H1 (cell line): ENCODE measurements around the gene ARHGAP15. TPM values are rescaled to one million over a fixed set of nuclear protein-coding genes. Genes with fewer than 3 reads are reported as not detected.

Experiments used
- CTCF ChIA-PET: fragments of 300-600 bp; sonication (Branson Sonifier 250); formaldehyde crosslinking; loops from one replicate; lab custom pipeline; 2021; ENCODE audit not compliant: partially characterized antibody; lab: Charles Lee
- POLR2A ChIA-PET: fragments of 300-600 bp; sonication (Branson Sonifier 250); formaldehyde crosslinking; loops from one replicate; lab custom pipeline; 2021; ENCODE audit warnings: inconsistent platforms; ENCODE audit not compliant: partially characterized antibody; lab: Charles Lee
- DNase-seq, 2 experiments: peaks; one replicate each; pipeline versions ENCODE4 v3.0.0 to v3.0.0-alpha.2; 2010 to 2022; ENCODE audit warnings: low spot score in 2 of 2, low read depth in 1 of 2, mixed read lengths in 1 of 2
- FAIRE-seq: peaks from 2 replicates; lab custom pipeline; 2011; peaks lifted over from hg19 to GRCh38; lab: Jason Lieb, UNC
- H2AFZ ChIP-seq: 2 replicates; pipeline ENCODE4 v1.8.1; 2012; ENCODE audit warnings: low read length, inconsistent platforms
- H2AK5ac ChIP-seq: 2 replicates; pipeline ENCODE4 v1.6.1; 2013; ENCODE audit warnings: low read depth, low read length
- H2BK120ac ChIP-seq: replicated peaks from 2 replicates; pipeline ENCODE3; 2013; ENCODE audit warnings: low read depth, low read length, inconsistent platforms
- H2BK12ac ChIP-seq: 2 replicates; pipeline ENCODE4 v1.6.1; 2013; ENCODE audit warnings: low read depth, low read length
- H2BK15ac ChIP-seq: 2 replicates; pipeline ENCODE4 v1.6.1; 2013; ENCODE audit warnings: low read length
- H2BK20ac ChIP-seq: 2 replicates; pipeline ENCODE4 v1.6.1; 2013; ENCODE audit warnings: low read length
- H2BK5ac ChIP-seq: 2 replicates; pipeline ENCODE4 v1.6.1; 2013; ENCODE audit warnings: low read depth, low read length
- H3K14ac ChIP-seq: 2 replicates; pipeline ENCODE4 v1.6.1; 2013; ENCODE audit warnings: inconsistent platforms; ENCODE audit not compliant: insufficient read length
- H3K18ac ChIP-seq: 2 replicates; pipeline ENCODE4 v1.6.1; 2013; ENCODE audit warnings: low read length; ENCODE audit errors: extremely low read depth
- H3K23ac ChIP-seq: 2 replicates; pipeline ENCODE4 v1.6.1; 2013; ENCODE audit warnings: inconsistent platforms; ENCODE audit not compliant: insufficient read length
- H3K23me2 ChIP-seq: 2 replicates; pipeline ENCODE4 v1.6.1; 2013; ENCODE audit warnings: low read depth, low read length
- H3K27ac ChIP-seq: 2 replicates; pipeline ENCODE4 v1.6.1; 2011; ENCODE audit warnings: low read depth, low read length, inconsistent platforms
- H3K27me3 ChIP-seq, 4 experiments: replicated peaks in 1 of 4; 1 replicate in 1 of 4; 2 replicates in 3 of 4; pipeline versions ENCODE4 v1.6.1 to v1.8.1; 2011 to 2013; ENCODE audit warnings: low read length in 3 of 4, mild to moderate bottlenecking in 3 of 4, inconsistent platforms in 2 of 4, mixed read lengths in 2 of 4, moderate library complexity in 1 of 4; ENCODE audit not compliant: control insufficient read depth in 3 of 4, insufficient read depth in 3 of 4; ENCODE audit errors: extremely low read depth in 1 of 4
- H3K36me3 ChIP-seq, 4 experiments: 2 replicates each; pipeline versions ENCODE4 v1.6.1 to v1.8.1; 2011 to 2013; ENCODE audit warnings: mild to moderate bottlenecking in 4 of 4, low read length in 3 of 4, moderate library complexity in 2 of 4, control low read depth in 1 of 4, inconsistent platforms in 1 of 4; ENCODE audit not compliant: insufficient read depth in 4 of 4, control insufficient read depth in 2 of 4
- H3K4ac ChIP-seq: replicated peaks from 2 replicates; pipeline ENCODE3; 2013; ENCODE audit warnings: low read length, low read depth, mixed read lengths, inconsistent platforms; ENCODE audit not compliant: insufficient read length
- H3K4me1 ChIP-seq, 4 experiments: replicated peaks in 1 of 4; 1 replicate in 1 of 4; 2 replicates in 3 of 4; pipeline versions ENCODE4 v1.6.1 to v1.8.1; 2011 to 2013; ENCODE audit warnings: low read length in 3 of 4, inconsistent platforms in 2 of 4, mixed read lengths in 1 of 4; ENCODE audit not compliant: insufficient read depth in 4 of 4, control insufficient read depth in 3 of 4
- H3K4me2 ChIP-seq, 2 experiments: 2 replicates each; pipeline versions ENCODE4 v1.6.1 to v1.8.1; 2011 to 2013; ENCODE audit warnings: low read depth in 2 of 2, low read length in 2 of 2, control low read depth in 1 of 2, inconsistent platforms in 1 of 2, mild to moderate bottlenecking in 1 of 2; ENCODE audit not compliant: insufficient read depth in 1 of 2
- H3K4me3 ChIP-seq, 4 experiments: fragments of 200-600, 300-600 bp in 1 of 4; sonication (generic), shearing (Covaris generic), sonication (Bioruptor Twin) in 1 of 4; 2 replicates each; pipeline versions ENCODE4 v1.5.1 to v1.8.1; 2011 to 2016; ENCODE audit warnings: low read length in 4 of 4, low read depth in 3 of 4, control low read depth in 2 of 4, inconsistent platforms in 2 of 4, mild to moderate bottlenecking in 2 of 4, mixed read lengths in 1 of 4, moderate library complexity in 1 of 4; ENCODE audit not compliant: insufficient read depth in 2 of 4; ENCODE audit errors: extremely low read depth in 1 of 4
- H3K56ac ChIP-seq: replicated peaks from 2 replicates; pipeline ENCODE3; 2013; ENCODE audit warnings: low read depth, mild to moderate bottlenecking, mixed read lengths, low read length, inconsistent platforms; ENCODE audit not compliant: insufficient read length
- H3K79me1 ChIP-seq: 2 replicates; pipeline ENCODE4 v1.6.1; 2013; ENCODE audit warnings: low read depth, low read length, control low read depth
- H3K79me2 ChIP-seq, 2 experiments: 2 replicates each; pipeline versions ENCODE4 v1.6.1 to v1.8.1; 2012 to 2013; ENCODE audit warnings: low read length in 2 of 2, mild to moderate bottlenecking in 2 of 2, inconsistent platforms in 1 of 2; ENCODE audit not compliant: insufficient read depth in 2 of 2, control insufficient read depth in 1 of 2
- H3K9ac ChIP-seq, 4 experiments: replicated peaks in 1 of 4; 1 replicate in 1 of 4; 2 replicates in 3 of 4; pipeline versions ENCODE4 v1.6.1 to v1.8.1; 2011 to 2013; ENCODE audit warnings: low read depth in 3 of 4, low read length in 3 of 4, control low read depth in 2 of 4, mild to moderate bottlenecking in 2 of 4, moderate library complexity in 2 of 4, inconsistent platforms in 1 of 4; ENCODE audit errors: extremely low read depth in 1 of 4
- H3K9me3 ChIP-seq, 2 experiments: 2 replicates each; pipeline versions ENCODE4 v1.6.1 to v1.8.1; 2012 to 2013; ENCODE audit warnings: mild to moderate bottlenecking in 2 of 2, moderate library complexity in 2 of 2, control low read depth in 1 of 2, inconsistent platforms in 1 of 2, low read depth in 1 of 2, low read length in 1 of 2, mixed read lengths in 1 of 2; ENCODE audit not compliant: insufficient read depth in 2 of 2
- H4K20me1 ChIP-seq, 2 experiments: replicated peaks in 1 of 2; 2 replicates each; pipeline versions ENCODE3 to v1.8.1; 2011 to 2013; ENCODE audit warnings: inconsistent platforms in 2 of 2, low read length in 2 of 2, mild to moderate bottlenecking in 1 of 2; ENCODE audit not compliant: insufficient read depth in 2 of 2, control insufficient read depth in 1 of 2
- H4K5ac ChIP-seq: 2 replicates; pipeline ENCODE4 v1.6.1; 2013; ENCODE audit warnings: low read length, low read depth, mixed read lengths, inconsistent platforms; ENCODE audit not compliant: insufficient read length
- H4K8ac ChIP-seq: 2 replicates; pipeline ENCODE4 v1.8.0; 2013; ENCODE audit warnings: mild to moderate bottlenecking, moderate library complexity, low read length, inconsistent platforms; ENCODE audit not compliant: insufficient read depth; ENCODE audit errors: extremely low read depth
- H4K91ac ChIP-seq: replicated peaks from 2 replicates; pipeline ENCODE3; 2013; ENCODE audit warnings: low read length, mixed read lengths, inconsistent platforms; ENCODE audit not compliant: insufficient read length
- CBX5 ChIP-seq: fragments of 300-800, 300-1000 bp; sonication (generic); IDR thresholded peaks from 2 replicates; pipeline ENCODE4 v1.7.1; 2016; ENCODE audit warnings: antibody characterized with exemption, low read length, low read depth
- CREB1 ChIP-seq: IDR thresholded peaks from 2 replicates; pipeline ENCODE4 v1.6.1; 2012; ENCODE audit warnings: inconsistent platforms
- FOSL1 ChIP-seq: IDR thresholded peaks from 2 replicates; pipeline ENCODE4 v1.6.1; 2011; ENCODE audit warnings: mild to moderate bottlenecking, low read depth, low read length, moderate library complexity; ENCODE audit not compliant: insufficient read depth
- JUN ChIP-seq: IDR thresholded peaks from 2 replicates; pipeline ENCODE4 v1.6.1; 2011; ENCODE audit warnings: low read depth, mild to moderate bottlenecking, improper control_type of control experiment, low read length
- KDM5A ChIP-seq: fragments of 200-600 bp; IDR thresholded peaks from 2 replicates; pipeline ENCODE4 v1.7.1; 2012; ENCODE audit warnings: mild to moderate bottlenecking, low read length, inconsistent platforms, mixed read lengths
- MAX ChIP-seq: IDR thresholded peaks from 2 replicates; pipeline ENCODE4 v1.6.1; 2012; ENCODE audit warnings: inconsistent platforms
- RFX5 ChIP-seq: IDR thresholded peaks from 2 replicates; pipeline ENCODE4 v1.6.1; 2011; ENCODE audit warnings: low read depth, low read length, improper control_type of control experiment, borderline replicate concordance
- SIRT6 ChIP-seq: IDR thresholded peaks from one replicate; pipeline ENCODE4 v1.7.1; 2012; ENCODE audit warnings: low read length, inconsistent platforms
- SP1 ChIP-seq: IDR thresholded peaks from 2 replicates; pipeline ENCODE4 v1.6.1; 2011; ENCODE audit warnings: low read depth, low read length
- TAF1 ChIP-seq: IDR thresholded peaks from 2 replicates; pipeline ENCODE4 v1.6.1; 2011; ENCODE audit warnings: mild to moderate bottlenecking, low read depth, low read length
- TEAD4 ChIP-seq: IDR thresholded peaks from 2 replicates; pipeline ENCODE4 v1.6.1; 2012; ENCODE audit warnings: low read depth, low read length, inconsistent platforms, mixed read lengths
- WGBS, 2 experiments: shearing (Covaris generic) in 1 of 2; methylation state at CpG; one replicate each; pipeline versions ENCODE4 v1.1.6 to v1.1.7; 2013 to 2015; ENCODE audit warnings: low lambda C conversion rate in 2 of 2, mixed read lengths in 2 of 2, inconsistent platforms in 1 of 2, low coverage in 1 of 2, missing lambda C conversion rate in 1 of 2; ENCODE audit not compliant: insufficient replicate concordance in 2 of 2, insufficient coverage in 1 of 2, insufficient read length in 1 of 2; ENCODE audit errors: extremely low coverage in 1 of 2, missing lambda C conversion rate in 1 of 2; 5-methylcytosine and 5-hydroxymethylcytosine counted together
- polyA plus RNA-seq, 7 experiments: library from polyadenylated mRNA; depleted of rRNA in 3 of 7; stranded (reverse) in 5 of 7; unstranded in 2 of 7; fragments of >200 nt in 5 of 7; fragments of 200-250 nt in 2 of 7; gene quantifications; 1 replicate in 5 of 7; 2 replicates in 1 of 7; 4 replicates in 1 of 7; pipeline versions ENCODE4 v1.2.1 to v1.2.3, GENCODE V29; 2011 to 2013; ENCODE audit warnings: missing spikeins in 2 of 7, mixed read lengths in 2 of 7
- total RNA-seq: library from RNA; stranded (reverse); fragmentation: NEBNext Ultra II Directional; extraction: Animal tissue kit (Norgen Biotek cat#: 25700); gene quantifications from 2 replicates; pipeline ENCODE4 v1.2.1, GENCODE V29; 2021

The ARHGAP15 gene
- total and polyA plus RNA-seq, 2 of the 8 experiments (the other 6 are each of a cell fraction or from before 2014, with no cell fraction given), result not detected

- TF ChIP-seq SP1 (no peak), CREB1 (no peak), TEAD4 (no peak), FOSL1 (no peak), CBX5 (no peak), MAX (no peak), KDM5A (no peak), JUN (no peak), TAF1 (no peak), SIRT6 (no peak), RFX5 (no peak)
- H3K23ac ChIP-seq, result no peak overlapping the region
- H2BK5ac ChIP-seq, result no peak overlapping the region
- FAIRE-seq (no peak), DNase-seq (no peak)
- H2AFZ ChIP-seq, result no peak overlapping the region
- no peaks in the 10 kb centered on the region for H3K79me2 ChIP-seq
- H3K9me3 ChIP-seq, result no peaks in the 10 kb centered on the region
- no peak overlapping the region for H3K14ac ChIP-seq
- no peaks in the 10 kb centered on the region; the same call in 1 of the 2 replicates for H3K23me2 ChIP-seq
- no peak overlapping the region for H3K4me2 ChIP-seq
- no peak overlapping the region for H3K56ac ChIP-seq
- H2BK20ac ChIP-seq, result no peak overlapping the region
- peaks cover 0 to 4% (median 0%) of the 10 kb centered on the region in 4 experiments; a peak in 1 of 7 replicates for H3K4me1 ChIP-seq
- H4K8ac ChIP-seq, result no peak overlapping the region
- no peak overlapping the region for H2BK120ac ChIP-seq
- H2BK15ac ChIP-seq, result no peak overlapping the region
- H3K27me3 ChIP-seq, result peaks cover 0 to 1% (median 0%) of the 10 kb centered on the region in 4 experiments; a peak in 1 of 7 replicates
- H3K36me3 ChIP-seq, result no peaks in the 10 kb centered on the region
- no peak overlapping the region for H3K18ac ChIP-seq
- H3K4me3 ChIP-seq, result no peak overlapping the region
- no peaks in the 10 kb centered on the region for H3K79me1 ChIP-seq
- 75% methylated on average over 1 of the region's 1 CpG; no CpG with 5 or more reads in 1 of the 2 experiments for WGBS, 2 experiments
- H2BK12ac ChIP-seq, result no peak overlapping the region
- no peak overlapping the region for H4K91ac ChIP-seq
- ChIA-PET CTCF (interaction anchor here (1.3 to 3.5 kb wide), 2 partner anchors 10 to 85 kb away, joined by 3 to 10 read pairs; no protein-coding TSS in a partner anchor), POLR2A (no interaction called here)
- no peak overlapping the region for H3K27ac ChIP-seq
- H3K9ac ChIP-seq, result no peak overlapping the region
- H4K20me1 ChIP-seq, result no peaks in the 10 kb centered on the region
- no peak overlapping the region for H3K4ac ChIP-seq
- H2AK5ac ChIP-seq, result no peak overlapping the region
- no peak overlapping the region for H4K5ac ChIP-seq
Measured at GRCh38 chr2:143254110-143254509, 124.9 kb downstream of the ARHGAP15 start.
